OCI-LY1 (cell line): ENCODE data around the gene PPP1R7.

Experiments used
- H2AFZ ChIP-seq: fragments of 200-600 bp; sonication (generic), shearing (Covaris generic); 2 replicates; pipeline ENCODE4 v1.6.0; 2014; ENCODE audit warnings: antibody characterized with exemption, mild to moderate bottlenecking, low read length
- H3F3A ChIP-seq: fragments of 200-600 bp; sonication (generic), shearing (Covaris generic); 2 replicates; pipeline ENCODE4 v1.6.0; 2014; ENCODE audit warnings: mild to moderate bottlenecking, antibody characterized with exemption, low read length, moderate library complexity; ENCODE audit not compliant: insufficient read depth
- H3K27ac ChIP-seq: fragments of 200-600 bp; sonication (generic); 2 replicates; pipeline ENCODE4 v1.5.1; 2014; ENCODE audit warnings: low read length, mixed run types, mild to moderate bottlenecking, low read depth; ENCODE audit not compliant: poor library complexity, severe bottlenecking
- H3K27me3 ChIP-seq: fragments of 200-600 bp; sonication (generic); 2 replicates; pipeline ENCODE4 v1.6.0; 2014; ENCODE audit warnings: antibody characterized with exemption, mild to moderate bottlenecking, low read length, moderate library complexity; ENCODE audit not compliant: insufficient read depth
- H3K36me3 ChIP-seq: fragments of 200-600 bp; sonication (generic); 2 replicates; pipeline ENCODE4 v1.6.1; 2014; ENCODE audit warnings: mild to moderate bottlenecking, antibody characterized with exemption, low read length, moderate library complexity, mixed read lengths; ENCODE audit not compliant: insufficient read depth
- H3K4me1 ChIP-seq: fragments of 200-600 bp; sonication (generic); 2 replicates; pipeline ENCODE4 v1.5.1; 2014; ENCODE audit warnings: mild to moderate bottlenecking, low read length, moderate library complexity; ENCODE audit not compliant: insufficient read depth, severe bottlenecking
- H3K4me2 ChIP-seq: fragments of 200-600 bp; sonication (generic), shearing (Covaris generic); 2 replicates; pipeline ENCODE4 v1.6.1; 2014; ENCODE audit warnings: low read length
- H3K4me3 ChIP-seq: fragments of 200-600 bp; sonication (generic); 2 replicates; pipeline ENCODE4 v1.5.1; 2014; ENCODE audit warnings: low read length, low read depth, mild to moderate bottlenecking, mixed read lengths; ENCODE audit not compliant: poor library complexity, severe bottlenecking
- H3K79me2 ChIP-seq: fragments of 200-600 bp; shearing (Covaris generic); 2 replicates; pipeline ENCODE4 v1.6.1; 2016; ENCODE audit warnings: mixed run types, low read length, mixed read lengths; ENCODE audit not compliant: insufficient read depth
- H3K9ac ChIP-seq: fragments of 200-600 bp; sonication (generic), shearing (Covaris generic); 2 replicates; pipeline ENCODE4 v1.6.1; 2014; ENCODE audit warnings: mild to moderate bottlenecking, low read length, mixed read lengths
- H3K9me2 ChIP-seq: fragments of 200-600 bp; sonication (generic), shearing (Covaris generic); 2 replicates; pipeline ENCODE4 v1.6.1; 2014; ENCODE audit warnings: low read depth, mild to moderate bottlenecking, low read length, mixed read lengths
- H3K9me3 ChIP-seq: fragments of 200-600 bp; shearing (Covaris generic); 2 replicates; pipeline ENCODE4 v1.6.1; 2014; ENCODE audit warnings: low read length, mixed read lengths
- H4K20me1 ChIP-seq: fragments of 200-600 bp; sonication (generic), shearing (Covaris generic); 2 replicates; pipeline ENCODE4 v1.6.0; 2016; ENCODE audit warnings: mild to moderate bottlenecking, low read length; ENCODE audit not compliant: insufficient read depth
- CTCF ChIP-seq: fragments of 200-600 bp; sonication (generic), shearing (Covaris generic); IDR thresholded peaks from 2 replicates; pipeline ENCODE4 v1.5.1; 2017; ENCODE audit warnings: mild to moderate bottlenecking, antibody characterized with exemption, low read length, moderate library complexity, mixed read lengths
- EZH2 ChIP-seq: fragments of 200-600 bp; sonication (generic), shearing (Covaris generic); IDR thresholded peaks from 2 replicates; pipeline ENCODE4 v1.8.0; 2017; ENCODE audit warnings: borderline replicate concordance, mixed run types, mild to moderate bottlenecking, antibody characterized with exemption, low read length, moderate library complexity, mixed read lengths

The PPP1R7 gene

GRCh38 chr2:241202268-241202585, 52.0 kb downstream of the PPP1R7 start:
- H3K4me2 ChIP-seq = no peak overlapping the region
- no peak overlapping the region for H3K9ac ChIP-seq
- H3K27ac ChIP-seq = no peak overlapping the region
- H3K4me3 ChIP-seq = no peak overlapping the region
- no peaks in the 10 kb centered on the region for H3F3A ChIP-seq
- no peak for TF ChIP-seq CTCF
- no peak for TF ChIP-seq EZH2
- H3K36me3 ChIP-seq = no peaks in the 10 kb centered on the region
- H3K9me3 ChIP-seq = no peaks in the 10 kb centered on the region
- no peaks in the 10 kb centered on the region for H3K79me2 ChIP-seq
- no peaks in the 10 kb centered on the region for H3K4me1 ChIP-seq
- no peaks in the 10 kb centered on the region for H3K27me3 ChIP-seq
- no peaks in the 10 kb centered on the region for H4K20me1 ChIP-seq
- H2AFZ ChIP-seq = no peak overlapping the region
- no peaks in the 10 kb centered on the region for H3K9me2 ChIP-seq

GRCh38 chr2:241202681-241203080, 52.4 kb downstream of the PPP1R7 start:
- Histone ChIP-seq H3K27ac (no peak overlapping the region), H3K4me1 (no peaks in the 10 kb centered on the region), H3K9me3 (no peaks in the 10 kb centered on the region), H4K20me1 (no peaks in the 10 kb centered on the region), H2AFZ (no peak overlapping the region), H3K27me3 (no peaks in the 10 kb centered on the region), H3K9me2 (no peaks in the 10 kb centered on the region), H3K79me2 (no peaks in the 10 kb centered on the region), H3K9ac (no peak overlapping the region), H3K36me3 (no peaks in the 10 kb centered on the region), H3F3A (no peaks in the 10 kb centered on the region), H3K4me3 (no peak overlapping the region), H3K4me2 (no peak overlapping the region)
- TF ChIP-seq CTCF (no peak), EZH2 (no peak)

GRCh38 chr2:241203218-241204009, 53.1 kb downstream of the PPP1R7 start:
- no peaks in the 10 kb centered on the region for H4K20me1 ChIP-seq
- TF ChIP-seq EZH2 (no peak), CTCF (no peak)
- H2AFZ ChIP-seq = no peak overlapping the region
- H3K27me3 ChIP-seq = no peaks in the 10 kb centered on the region
- no peaks in the 10 kb centered on the region for H3K4me1 ChIP-seq
- H3K4me2 ChIP-seq = no peak overlapping the region
- H3F3A ChIP-seq = no peaks in the 10 kb centered on the region
- H3K9ac ChIP-seq = no peak overlapping the region
- no peaks in the 10 kb centered on the region for H3K36me3 ChIP-seq
- no peaks in the 10 kb centered on the region for H3K9me2 ChIP-seq
- no peaks in the 10 kb centered on the region for H3K79me2 ChIP-seq
- no peak overlapping the region for H3K27ac ChIP-seq
- H3K9me3 ChIP-seq = no peaks in the 10 kb centered on the region
- no peak overlapping the region for H3K4me3 ChIP-seq
